ENCODE data around the gene RHBDD3.

GRCh38 chr22:29308791-29309262, 41.0 kb upstream of the RHBDD3 start:
- TF ChIP-seq BHLHE40 (IDR thresholded peaks at IDR 0.05; ENCODE audit: borderline replicate concordance) (no peak), LEF1 (IDR thresholded peaks at IDR 0.05; ENCODE audit: borderline replicate concordance) (no peak), FOXM1 (IDR thresholded peaks at IDR 0.05; ENCODE audit: borderline replicate concordance) (no peak), PKNOX1 (IDR thresholded peaks at IDR 0.05) (no peak), SUZ12 (IDR thresholded peaks at IDR 0.05) (no peak), SP1 (IDR thresholded peaks at IDR 0.05) (no peak), NFRKB (IDR thresholded peaks at IDR 0.05) (no peak), L3MBTL2 (conservative IDR thresholded peaks at IDR 0.05) (no peak), CTBP1 (IDR thresholded peaks at IDR 0.05; ENCODE audit: borderline replicate concordance) (no peak), FOXA1 (IDR thresholded peaks at IDR 0.05) (no peak)
